A549 (cell line): ENCODE results near the gene NMNAT2. TPM values are rescaled to one million over a fixed set of nuclear protein-coding genes. Genes with fewer than 3 reads are reported as not detected.

ENCODE experiments used
- ATAC-seq, 2 experiments: fragments of 200-7000 bp in 1 of 2; fragments of >200 bp in 1 of 2; cut with Nextera tagmentation in 1 of 2; cut with Tn5 transposase in 1 of 2; 3 replicates each; pipeline versions ENCODE4 v1.8.0 to v1.9.1; 2018 to 2020; ENCODE audit warnings: mild to moderate bottlenecking in 1 of 2, moderate library complexity in 1 of 2
- CTCF ChIA-PET: fragments of 300-600 bp; sonication (Branson Sonifier 250); formaldehyde crosslinking; extraction: SDS; loops from one replicate; lab custom pipeline; 2021; ENCODE audit warnings: antibody characterized with exemption, inconsistent platforms; lab: Yijun Ruan, JAX
- POLR2A ChIA-PET: fragments of 350-600 bp; formaldehyde crosslinking; extraction: SDS; loops from one replicate; lab custom pipeline; 2021; ENCODE audit warnings: antibody characterized with exemption, inconsistent platforms; lab: Yijun Ruan, JAX
- DNase-seq, 2 experiments: peaks; one replicate each; pipeline versions ENCODE4 v3.0.0 to v3.0.0-alpha.2; 2011 to 2016; ENCODE audit warnings: low read depth in 1 of 2, low spot score in 1 of 2
- FAIRE-seq: peaks from 2 replicates; lab custom pipeline; 2011; peaks lifted over from hg19 to GRCh38; lab: Jason Lieb, UNC
- H3K27ac ChIP-seq, 2 experiments: fragments of >200 bp; sonication (Bioruptor Twin); formaldehyde crosslinking; 3 replicates each; pipeline ENCODE4 v1.5.1; 2016 to 2017
- H3K4me1 ChIP-seq: fragments of >200 bp; sonication (Bioruptor Twin); formaldehyde crosslinking; 3 replicates; pipeline ENCODE4 v1.6.1; 2016
- H3K4me2 ChIP-seq: fragments of >200 bp; sonication (Bioruptor Twin); formaldehyde crosslinking; 3 replicates; pipeline ENCODE4 v1.6.1; 2016
- H3K4me3 ChIP-seq: fragments of >200 bp; sonication (Bioruptor Twin); formaldehyde crosslinking; 3 replicates; pipeline ENCODE4 v1.5.1; 2016
- H3K9me3 ChIP-seq: fragments of >200 bp; sonication (Bioruptor Twin); formaldehyde crosslinking; 3 replicates; pipeline ENCODE4 v1.6.1; 2016
- BHLHE40 ChIP-seq: IDR thresholded peaks from 2 replicates; pipeline ENCODE4 v1.6.1; 2012; ENCODE audit warnings: low read depth, low read length, inconsistent platforms
- CHD2 ChIP-seq: fragments of 150-350 bp; IDR thresholded peaks from 2 replicates; pipeline ENCODE4 v1.6.1; 2014; ENCODE audit warnings: low read length; ENCODE audit not compliant: partially characterized antibody
- FOSB ChIP-seq: fragments of 250-450 bp; sonication (Bioruptor Pico); IDR thresholded peaks from 2 replicates; pipeline ENCODE4 v1.5.0; 2020; ENCODE audit warnings: mild to moderate bottlenecking, moderate library complexity
- FOXS1 ChIP-seq: fragments of 250-450 bp; sonication (Bioruptor Pico); IDR thresholded peaks from 2 replicates; pipeline ENCODE4 v1.5.0; 2020; ENCODE audit warnings: mild to moderate bottlenecking, moderate library complexity
- GATA3 ChIP-seq: IDR thresholded peaks from 2 replicates; pipeline ENCODE4 v1.6.1; 2012; ENCODE audit warnings: borderline replicate concordance
- HDAC2 ChIP-seq: fragments of 200-600 bp; sonication (generic); IDR thresholded peaks from 2 replicates; pipeline ENCODE4 v1.6.1; 2016
- HOXA7 ChIP-seq: fragments of 250-450 bp; sonication (Bioruptor Pico); IDR thresholded peaks from 2 replicates; pipeline ENCODE4 v1.5.0; 2020; ENCODE audit warnings: mild to moderate bottlenecking, moderate library complexity
- KDM5A ChIP-seq: fragments of 200-600 bp; sonication (generic); IDR thresholded peaks from 2 replicates; pipeline ENCODE4 v1.6.1; 2016; ENCODE audit warnings: antibody characterized with exemption, mild to moderate bottlenecking
- MAZ ChIP-seq: fragments of 150-350 bp; IDR thresholded peaks from 2 replicates; pipeline ENCODE4 v1.6.1; 2014; ENCODE audit warnings: antibody characterized with exemption, low read depth, low read length, borderline replicate concordance
- RFX5 ChIP-seq: fragments of 450-650 bp; IDR thresholded peaks from 2 replicates; pipeline ENCODE4 v1.7.1; 2014; ENCODE audit warnings: antibody characterized with exemption, mild to moderate bottlenecking, moderate library complexity
- RNF2 ChIP-seq: fragments of 200-600 bp; sonication (generic); IDR thresholded peaks from 2 replicates; pipeline ENCODE4 v1.6.1; 2016; ENCODE audit warnings: low read depth, mild to moderate bottlenecking, antibody characterized with exemption, moderate library complexity, borderline replicate concordance
- ZC3H11A ChIP-seq: fragments of 450-650 bp; IDR thresholded peaks from 2 replicates; pipeline ENCODE4 v1.6.1; 2014; ENCODE audit warnings: antibody characterized with exemption, mild to moderate bottlenecking
- whole genome bisulfite sequencing: methylation state at CpG from one replicate; pipeline ENCODE4 v1.1.6; 2017; ENCODE audit errors: missing lambda C conversion rate; 5-methylcytosine and 5-hydroxymethylcytosine counted together
- polyA plus RNA-seq, 4 experiments: library from polyadenylated mRNA; depleted of rRNA in 3 of 4; stranded (reverse); fragments of >200 nt; fragmentation: RNase III in 1 of 4; extraction: RNeasy Plus Mini Kit Qiagen cat#74134 plus additional on column Dnase treatment in 1 of 4; gene quantifications; 2 replicates in 3 of 4; 3 replicates in 1 of 4; pipeline ENCODE4 v1.2.3, GENCODE V29; 2011 to 2017
- TF ChIP-seq, protein P1 (sequence below): IDR thresholded peaks from 2 replicates; pipeline ENCODE4 v1.6.1; 2012
- TF ChIP-seq, protein P2 (sequence below): fragments of >200 bp; sonication (Bioruptor Twin); formaldehyde crosslinking; IDR thresholded peaks from 3 replicates; pipeline ENCODE4 v1.6.1; 2016
- TF ChIP-seq, protein P3 (sequence below): fragments of >200 bp; sonication (Bioruptor Twin); formaldehyde crosslinking; IDR thresholded peaks from 3 replicates; pipeline ENCODE4 v1.5.1; 2016

The NMNAT2 gene
- polyA plus RNA-seq, 2 of the 4 experiments (the other 2 are of a cell fraction), result 0.16 to 0.63 TPM

DNA sequence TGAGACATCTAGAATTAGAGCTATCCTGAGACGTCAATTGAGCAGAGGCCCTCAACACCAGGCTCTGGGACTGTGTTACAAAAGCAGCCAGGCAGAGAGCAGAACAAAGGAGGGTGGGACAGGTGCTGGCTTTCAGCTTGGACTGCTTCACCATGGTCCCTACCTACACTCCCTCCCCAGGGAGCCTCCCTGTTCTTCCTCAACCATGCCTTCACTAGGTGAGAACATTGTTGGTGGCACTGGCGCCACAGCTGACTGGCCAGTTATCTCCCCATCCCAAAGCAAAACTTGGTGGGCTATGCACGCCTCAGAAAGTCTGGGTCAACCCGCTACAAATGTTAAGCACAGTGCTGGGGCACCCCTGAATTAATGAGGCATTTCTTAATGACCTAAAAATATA is 87.8 kb downstream of the NMNAT2 start:
- no peak for TF ChIP-seq HDAC2
- no peak for TF ChIP-seq RNF2
- no peak for TF ChIP-seq RFX5
- TF ChIP-seq, protein P1, sequence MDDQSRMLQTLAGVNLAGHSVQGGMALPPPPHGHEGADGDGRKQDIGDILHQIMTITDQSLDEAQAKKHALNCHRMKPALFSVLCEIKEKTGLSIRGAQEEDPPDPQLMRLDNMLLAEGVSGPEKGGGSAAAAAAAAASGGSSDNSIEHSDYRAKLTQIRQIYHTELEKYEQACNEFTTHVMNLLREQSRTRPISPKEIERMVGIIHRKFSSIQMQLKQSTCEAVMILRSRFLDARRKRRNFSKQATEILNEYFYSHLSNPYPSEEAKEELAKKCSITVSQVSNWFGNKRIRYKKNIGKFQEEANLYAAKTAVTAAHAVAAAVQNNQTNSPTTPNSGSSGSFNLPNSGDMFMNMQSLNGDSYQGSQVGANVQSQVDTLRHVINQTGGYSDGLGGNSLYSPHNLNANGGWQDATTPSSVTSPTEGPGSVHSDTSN, result no peak
- TF ChIP-seq MAZ, result no peak
- H3K4me1 ChIP-seq, result no peaks in the 10 kb centered on the region
- H3K4me3 ChIP-seq, result no peak overlapping the region
- no peak overlapping the region for H3K27ac ChIP-seq
- ChIA-PET POLR2A (no interaction called here), CTCF (interaction anchor here (2.2 kb wide), 1 partner anchor 12 kb away, joined by 8 read pairs; no protein-coding TSS in a partner anchor)
- FAIRE-seq (no peak), ATAC-seq (no peak), DNase-seq (no peak)
- 54% methylated on average over 4 of the region's 4 CpGs for WGBS
- no peak overlapping the region for H3K4me2 ChIP-seq
- H3K9me3 ChIP-seq, result no peaks in the 10 kb centered on the region

DNA sequence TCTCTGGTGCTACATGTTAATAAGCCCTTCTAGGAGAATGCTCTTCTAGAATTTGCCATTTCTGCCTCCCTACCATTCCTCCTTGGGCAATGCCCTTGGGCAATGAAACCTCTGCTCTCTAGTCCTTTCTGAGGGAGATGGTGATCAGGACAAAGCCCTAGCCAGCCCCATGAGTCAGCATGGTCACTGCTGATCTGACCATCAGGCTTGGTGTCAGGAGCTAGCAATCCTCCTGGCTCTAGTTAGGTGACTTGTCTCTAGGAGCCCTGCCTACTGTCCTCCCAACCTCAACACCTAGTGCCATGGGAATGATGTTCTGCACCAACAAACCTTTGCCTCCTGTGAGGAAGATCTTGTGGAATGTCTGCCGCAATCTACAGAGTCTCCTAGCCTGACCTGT is 89.8 kb downstream of the NMNAT2 start:
- H3K9me3 ChIP-seq, result no peaks in the 10 kb centered on the region
- no peaks in the 10 kb centered on the region for H3K4me1 ChIP-seq
- 89% methylated on average over 1 of the region's 1 CpG for WGBS
- FAIRE-seq (no peak), DNase-seq (no peak), ATAC-seq (no peak)
- ChIA-PET CTCF (interaction anchor here (1.2 kb wide), 1 partner anchor 22 kb away, joined by 3 read pairs; no protein-coding TSS in a partner anchor), POLR2A (no interaction called here)
- no peak overlapping the region for H3K4me3 ChIP-seq
- no peak for TF ChIP-seq CHD2
- TF ChIP-seq, protein P2, sequence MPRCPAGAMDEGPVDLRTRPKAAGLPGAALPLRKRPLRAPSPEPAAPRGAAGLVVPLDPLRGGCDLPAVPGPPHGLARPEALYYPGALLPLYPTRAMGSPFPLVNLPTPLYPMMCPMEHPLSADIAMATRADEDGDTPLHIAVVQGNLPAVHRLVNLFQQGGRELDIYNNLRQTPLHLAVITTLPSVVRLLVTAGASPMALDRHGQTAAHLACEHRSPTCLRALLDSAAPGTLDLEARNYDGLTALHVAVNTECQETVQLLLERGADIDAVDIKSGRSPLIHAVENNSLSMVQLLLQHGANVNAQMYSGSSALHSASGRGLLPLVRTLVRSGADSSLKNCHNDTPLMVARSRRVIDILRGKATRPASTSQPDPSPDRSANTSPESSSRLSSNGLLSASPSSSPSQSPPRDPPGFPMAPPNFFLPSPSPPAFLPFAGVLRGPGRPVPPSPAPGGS, result no peak
- H3K27ac ChIP-seq, result no peak overlapping the region
- no peak overlapping the region for H3K4me2 ChIP-seq

DNA sequence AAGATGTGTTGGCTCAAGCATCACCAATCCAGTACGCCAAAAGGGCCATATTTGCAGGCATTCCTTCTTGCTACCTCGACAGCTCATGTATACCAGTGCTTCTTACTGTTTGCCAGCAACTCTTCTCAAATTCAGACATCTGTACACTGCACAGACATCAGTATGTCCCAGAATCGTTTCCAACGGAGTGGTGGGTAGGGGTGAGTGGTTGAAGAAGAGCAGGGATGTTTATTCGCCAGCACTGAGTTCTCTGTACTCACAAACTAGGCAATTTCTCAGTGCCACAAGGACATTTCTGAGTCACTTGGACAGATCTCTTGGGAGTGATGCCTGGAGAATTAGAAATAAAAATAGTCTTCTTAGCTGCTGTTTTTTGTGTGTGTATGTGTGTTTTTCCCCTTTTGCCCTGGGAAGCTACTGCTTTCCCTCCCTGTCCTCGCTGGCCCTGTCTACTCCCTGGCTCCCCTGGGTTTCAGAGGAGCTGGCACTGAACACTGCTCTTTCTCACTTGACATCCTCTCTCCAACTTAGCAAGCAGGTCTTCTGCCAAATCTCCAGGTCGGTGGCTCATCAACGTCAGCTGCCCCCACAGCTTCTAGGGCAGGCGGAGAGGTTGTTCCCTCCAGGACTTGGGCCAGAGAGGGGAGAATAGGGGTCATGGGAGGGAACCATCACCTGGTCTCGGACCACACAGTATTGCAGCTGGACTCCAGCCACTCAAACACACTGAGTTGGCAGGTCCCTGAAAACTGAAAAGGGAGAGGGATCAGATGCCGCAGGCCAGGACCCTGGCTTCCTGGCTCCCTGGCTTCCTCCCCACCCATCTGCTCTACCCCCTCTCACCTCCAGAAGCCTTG is 90.5 kb downstream of the NMNAT2 start:
- WGBS, result 61% methylated on average over 11 of the region's 11 CpGs
- Histone ChIP-seq H3K9me3 (no peaks in the 10 kb centered on the region), H3K4me1 (no peaks in the 10 kb centered on the region), H3K4me2 (no peak overlapping the region)
- no peak for DNase-seq
- ATAC-seq, result no peak
- POLR2A ChIA-PET, result no interaction called here
- TF ChIP-seq, protein P3, sequence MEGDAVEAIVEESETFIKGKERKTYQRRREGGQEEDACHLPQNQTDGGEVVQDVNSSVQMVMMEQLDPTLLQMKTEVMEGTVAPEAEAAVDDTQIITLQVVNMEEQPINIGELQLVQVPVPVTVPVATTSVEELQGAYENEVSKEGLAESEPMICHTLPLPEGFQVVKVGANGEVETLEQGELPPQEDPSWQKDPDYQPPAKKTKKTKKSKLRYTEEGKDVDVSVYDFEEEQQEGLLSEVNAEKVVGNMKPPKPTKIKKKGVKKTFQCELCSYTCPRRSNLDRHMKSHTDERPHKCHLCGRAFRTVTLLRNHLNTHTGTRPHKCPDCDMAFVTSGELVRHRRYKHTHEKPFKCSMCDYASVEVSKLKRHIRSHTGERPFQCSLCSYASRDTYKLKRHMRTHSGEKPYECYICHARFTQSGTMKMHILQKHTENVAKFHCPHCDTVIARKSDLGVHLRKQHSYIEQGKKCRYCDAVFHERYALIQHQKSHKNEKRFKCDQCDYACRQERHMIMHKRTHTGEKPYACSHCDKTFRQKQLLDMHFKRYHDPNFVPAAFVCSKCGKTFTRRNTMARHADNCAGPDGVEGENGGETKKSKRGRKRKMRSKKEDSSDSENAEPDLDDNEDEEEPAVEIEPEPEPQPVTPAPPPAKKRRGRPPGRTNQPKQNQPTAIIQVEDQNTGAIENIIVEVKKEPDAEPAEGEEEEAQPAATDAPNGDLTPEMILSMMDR, result no peak
- TF ChIP-seq RFX5 (no peak), FOSB (no peak), FOXS1 (CRISPR knock-in tag) (no peak), GATA3 (no peak), KDM5A (no peak), BHLHE40 (no peak), ZC3H11A (no peak), HOXA7 (CRISPR knock-in tag) (no peak)
- TF ChIP-seq, all 56 proteins: peak for 0
- CTCF ChIA-PET, result interaction anchor here (0.6 to 1.2 kb wide), 2 partner anchors 22 to 93 kb away, joined by 3 read pairs; no protein-coding TSS in a partner anchor
- H3K4me3 ChIP-seq, result no peak overlapping the region
- FAIRE-seq, result no peak
- no peak overlapping the region for H3K27ac ChIP-seq
